NCI-H2029 (cell line): Measurements from ENCODE around the gene UBIAD1.
"Not testable (repeated sequence)": the region's sequence is repeated elsewhere in the genome, so short reads cannot be mapped to it uniquely, and the experiment has no call there.

Source experiments
- DNase-seq: peaks from one replicate; lab custom pipeline; 2025; lab: John Stamatoyannopoulos, UW

UBIAD1 gene

DNA sequence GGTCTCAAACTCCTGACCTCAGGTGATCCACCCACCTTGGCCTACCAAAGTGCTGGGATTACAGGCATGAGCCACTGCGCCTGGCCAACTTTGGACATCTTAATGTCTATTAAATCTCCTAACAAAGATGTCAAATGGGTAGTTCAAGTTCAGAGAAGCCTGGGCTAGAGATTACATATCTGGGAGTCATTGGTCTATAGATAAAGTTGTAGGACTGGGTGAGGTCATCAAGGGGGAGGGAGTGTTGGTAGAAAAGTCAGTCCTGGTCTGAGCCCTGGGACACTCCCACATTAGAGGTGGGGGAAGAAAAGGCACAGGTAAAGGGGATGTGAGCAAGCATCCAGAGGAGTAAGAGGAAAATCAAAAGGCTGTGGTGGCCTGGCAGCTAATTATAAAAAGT, 6.6 kb downstream of the UBIAD1 start:
- DNase-seq = no peak

DNA sequence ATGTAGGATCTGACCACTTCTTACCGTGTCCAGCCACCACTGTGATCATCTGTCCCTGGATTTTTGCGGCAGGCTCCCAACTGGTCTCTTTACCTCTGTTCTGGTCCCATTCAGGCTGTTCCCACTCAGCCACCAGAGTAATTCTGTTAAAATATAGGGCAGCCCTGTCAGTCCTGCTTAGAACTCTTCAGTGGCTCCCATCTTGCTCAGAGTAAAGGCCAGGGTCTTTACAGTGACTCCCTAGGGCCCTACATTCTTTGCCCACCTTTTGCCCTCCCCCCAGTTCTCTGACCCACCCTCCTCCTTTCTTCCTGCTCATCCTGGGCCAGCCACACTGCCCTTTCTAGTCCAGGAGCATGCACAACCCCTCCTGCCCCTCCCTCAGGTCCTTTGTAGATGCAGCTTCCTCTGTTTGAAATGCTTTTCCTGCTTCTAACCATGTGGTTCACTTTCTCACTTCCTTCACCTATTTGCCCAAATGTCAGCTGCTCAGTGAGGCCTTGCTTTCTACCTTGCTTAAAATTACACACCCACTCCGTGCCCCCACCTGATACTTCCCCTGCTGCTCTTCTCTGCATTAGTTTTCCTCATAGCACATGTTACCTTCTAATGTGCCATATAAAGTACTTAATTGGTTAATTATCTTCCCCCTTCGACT, 7.8 kb downstream of the UBIAD1 start:
- no peak for DNase-seq

DNA sequence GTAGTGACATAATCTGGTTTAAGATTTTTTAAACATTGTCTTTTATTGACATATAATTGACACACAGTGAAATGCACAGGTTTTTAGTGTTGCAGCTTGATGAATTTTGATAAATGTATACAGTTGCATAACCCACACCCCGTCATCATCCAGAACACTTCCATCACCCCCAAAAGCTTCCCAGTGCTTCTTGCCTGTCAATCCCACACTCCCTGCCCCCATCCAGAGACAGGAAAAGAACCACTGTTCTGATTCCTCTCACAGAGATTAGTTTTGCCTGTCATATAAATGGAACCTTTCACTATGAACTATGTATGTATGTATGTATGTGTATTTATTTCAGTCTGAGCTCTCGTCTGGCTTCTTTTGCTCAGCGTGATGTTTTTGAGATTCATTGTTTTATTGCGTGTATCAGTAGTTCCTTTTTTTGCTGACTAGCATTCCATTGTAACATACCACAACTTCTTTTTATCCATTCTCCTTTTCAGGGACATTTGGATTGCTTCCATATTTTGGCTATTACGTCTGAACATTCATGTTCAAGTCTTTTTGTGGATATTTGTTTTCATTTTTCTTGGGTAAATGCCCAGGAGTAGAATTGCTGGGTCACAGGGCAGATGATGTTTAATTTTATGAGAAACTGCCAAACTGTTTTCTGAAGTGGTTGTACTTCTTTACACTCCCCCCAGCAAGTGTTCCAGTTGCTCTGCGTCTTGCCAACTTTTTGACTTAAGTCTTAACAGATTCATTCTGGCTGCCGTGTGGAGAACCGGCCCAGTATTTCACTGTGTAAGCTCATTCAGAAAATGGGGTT, 8.7 kb downstream of the UBIAD1 start:
- DNase-seq = no peak

DNA sequence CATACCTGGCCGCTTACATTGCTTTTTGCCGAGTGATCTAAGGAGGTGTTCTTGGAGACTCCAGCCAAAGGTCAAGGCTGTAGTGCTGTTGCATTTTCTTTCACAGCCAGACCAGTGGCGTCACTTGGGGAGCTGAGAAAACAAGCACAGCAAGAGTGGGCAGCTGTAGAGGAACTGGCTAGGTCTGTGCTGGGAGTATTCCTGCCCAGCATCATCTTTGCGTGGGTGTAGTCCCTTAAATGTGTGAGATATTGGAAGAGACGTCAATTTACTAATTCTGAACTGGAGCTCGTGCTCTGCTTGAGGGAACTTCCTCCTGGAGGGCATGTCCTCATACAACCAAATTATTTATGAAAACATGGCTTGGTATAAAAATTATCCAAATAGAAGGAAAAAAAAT, 10.2 kb downstream of the UBIAD1 start:
- no peak for DNase-seq

DNA sequence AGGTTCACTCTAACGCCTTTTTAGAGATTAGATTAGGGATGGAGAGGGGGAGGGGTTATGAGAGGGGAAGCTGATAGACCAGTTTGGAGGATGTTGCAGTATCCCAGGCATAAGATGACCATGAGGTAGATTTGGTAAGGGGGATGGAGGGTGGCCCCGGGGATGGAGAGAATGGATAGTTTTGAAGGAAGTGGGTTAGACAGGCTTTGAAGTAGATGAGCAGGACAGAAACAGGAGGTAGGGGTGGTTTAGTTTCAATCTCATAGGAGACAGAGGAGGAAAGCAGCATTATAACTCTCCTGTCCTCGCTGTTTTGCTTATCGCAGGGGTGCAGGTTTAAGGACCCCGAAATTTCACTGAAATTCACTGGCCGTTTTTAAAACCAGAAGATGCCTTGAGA, 11.8 kb downstream of the UBIAD1 start:
- DNase-seq = no peak

DNA sequence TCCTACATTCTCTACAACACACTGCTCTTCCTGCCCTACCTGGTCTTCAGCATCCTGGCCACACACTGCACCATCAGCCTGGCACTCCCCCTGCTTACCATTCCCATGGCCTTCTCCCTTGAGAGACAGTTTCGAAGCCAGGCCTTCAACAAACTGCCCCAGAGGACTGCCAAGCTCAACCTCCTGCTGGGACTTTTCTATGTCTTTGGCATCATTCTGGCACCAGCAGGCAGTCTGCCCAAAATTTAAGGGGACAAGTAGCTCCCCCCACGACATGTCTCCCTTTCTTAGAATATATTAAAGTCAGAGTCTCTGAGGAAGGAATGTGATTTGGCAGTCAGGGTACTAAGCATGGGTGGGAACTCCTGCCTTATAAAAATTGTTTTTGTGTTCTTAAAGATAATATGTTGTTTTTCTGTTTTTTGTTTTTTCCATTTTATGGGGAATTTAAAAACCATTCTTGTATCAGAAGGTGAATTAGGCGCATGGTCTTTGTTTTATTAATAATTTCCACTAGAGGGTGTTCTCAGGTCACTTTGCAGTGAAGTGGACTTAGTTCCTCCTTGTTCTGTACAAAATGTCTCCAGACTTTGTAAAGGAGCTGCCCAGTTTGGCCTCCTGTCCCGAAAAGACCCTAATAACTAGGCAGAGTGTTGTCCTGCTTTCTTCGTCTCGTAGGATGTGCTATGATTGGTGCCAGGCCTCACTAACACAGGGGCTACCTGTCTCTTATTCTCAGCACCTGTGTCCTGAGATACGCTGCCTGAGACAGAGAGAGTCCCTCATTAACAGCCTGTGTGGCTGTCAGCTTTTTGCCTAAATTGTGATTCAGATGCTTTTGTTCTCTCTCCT, 13.1 kb downstream of the UBIAD1 start:
- no peak for DNase-seq

DNA sequence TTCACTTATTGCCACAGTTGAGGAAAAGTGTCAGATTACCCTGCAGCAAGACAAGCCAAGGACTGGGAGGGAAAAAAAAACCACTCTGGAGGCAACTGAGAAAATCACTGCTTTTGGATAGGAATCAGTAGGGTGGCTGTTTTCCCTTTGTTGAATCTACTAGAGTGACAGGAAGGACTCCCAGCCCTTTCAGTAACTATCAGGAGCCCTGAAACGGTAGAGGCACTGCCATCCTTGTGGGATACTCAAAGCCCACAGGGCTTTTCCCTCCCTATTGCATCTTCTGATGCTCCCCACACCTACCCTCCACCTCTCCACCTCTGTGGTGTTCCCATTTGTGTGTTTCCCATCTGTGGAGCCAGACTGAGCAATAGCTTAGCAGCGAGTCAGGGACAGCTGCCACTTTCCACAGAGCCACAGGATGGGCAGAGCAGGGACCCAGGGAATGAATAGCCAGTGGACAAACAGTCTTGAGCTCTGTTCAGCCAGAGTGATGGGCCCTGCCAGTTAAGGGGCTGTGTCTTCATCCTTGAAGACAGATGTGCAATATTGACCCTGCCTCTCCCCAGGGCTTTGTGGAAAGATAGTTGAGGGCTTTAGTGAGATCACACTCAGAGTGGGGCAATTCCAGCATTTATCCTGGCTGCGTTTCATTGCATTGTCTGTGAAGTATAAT, 13.9 kb downstream of the UBIAD1 start:
- no peak for DNase-seq

DNA sequence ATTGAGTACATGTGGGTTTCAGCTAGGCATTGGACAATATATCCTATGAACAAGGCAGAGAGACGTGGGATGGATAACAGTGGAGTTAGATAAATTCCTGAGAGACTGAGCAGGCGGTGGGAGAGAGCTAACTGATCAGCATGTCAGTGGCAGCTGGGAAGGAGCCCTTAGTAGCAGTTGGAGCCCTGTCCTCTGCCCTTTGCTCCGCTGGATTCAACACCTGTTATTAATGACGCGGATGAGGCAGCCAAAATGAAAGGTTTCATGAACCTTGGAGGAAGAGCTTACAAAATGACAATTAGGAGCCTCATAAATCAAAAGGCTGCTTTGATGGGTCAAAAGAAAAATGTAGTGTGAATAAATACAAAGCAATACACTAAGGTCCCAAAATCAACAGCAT, 16.1 kb downstream of the UBIAD1 start:
- DNase-seq = no peak

DNA sequence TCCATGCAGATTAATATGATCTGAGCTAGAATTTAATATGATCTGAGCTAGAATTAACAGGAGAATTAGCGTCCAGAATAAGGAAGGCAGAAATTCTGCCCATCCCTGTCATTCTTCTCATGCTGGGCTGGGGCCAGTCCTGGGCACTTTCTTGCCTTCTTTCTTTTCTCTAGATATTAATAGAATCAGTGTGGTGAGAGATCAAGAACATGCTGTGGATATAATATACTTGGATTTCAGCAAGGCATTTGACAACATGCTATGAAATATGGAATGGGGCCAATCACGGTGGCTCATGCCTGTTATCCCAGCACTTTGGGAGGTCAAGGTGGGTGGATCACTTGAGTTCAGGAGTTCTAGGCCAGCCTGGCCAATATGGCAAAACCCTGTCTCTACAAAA, 18.1 kb downstream of the UBIAD1 start:
- DNase-seq = no peak

DNA sequence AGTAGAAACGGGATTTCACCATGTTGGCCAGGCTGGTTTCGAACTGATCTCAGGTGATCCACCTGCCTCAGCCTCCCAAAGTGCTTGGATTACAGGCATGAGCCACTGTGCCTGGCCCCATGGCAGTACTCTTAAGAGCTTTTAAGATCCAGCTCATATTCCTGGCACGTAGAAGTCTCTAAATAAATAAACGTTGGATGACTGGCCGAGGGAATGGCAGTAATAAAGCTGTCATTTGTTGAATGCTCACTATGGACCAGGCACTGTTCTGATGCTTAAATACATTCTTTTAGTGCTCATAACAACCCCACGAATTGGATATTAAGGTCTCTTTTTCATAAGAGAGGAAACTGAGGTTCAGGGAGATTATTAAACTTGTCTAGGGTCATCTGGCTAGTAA, 20.9 kb downstream of the UBIAD1 start:
- no peak for DNase-seq

DNA sequence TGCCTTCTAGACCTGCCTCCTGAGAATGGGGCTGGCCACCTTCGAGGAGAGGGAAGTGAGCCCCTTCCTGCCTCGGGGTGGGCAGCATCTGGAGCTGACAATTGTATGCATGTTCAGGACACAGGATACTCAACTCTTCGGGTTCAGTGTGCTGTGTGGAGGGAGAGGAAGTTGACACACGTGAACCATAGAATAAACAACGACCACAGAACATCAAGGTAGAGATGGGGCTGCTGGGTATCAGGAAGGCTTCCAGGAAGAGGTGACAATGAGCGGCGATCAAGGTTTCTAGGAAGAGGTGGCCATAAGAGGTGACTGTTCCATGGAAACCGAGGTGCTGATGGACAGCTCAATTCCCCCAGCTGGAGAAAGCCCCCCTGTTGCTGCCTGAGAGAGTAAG, 22.0 kb downstream of the UBIAD1 start:
- DNase-seq = no peak

DNA sequence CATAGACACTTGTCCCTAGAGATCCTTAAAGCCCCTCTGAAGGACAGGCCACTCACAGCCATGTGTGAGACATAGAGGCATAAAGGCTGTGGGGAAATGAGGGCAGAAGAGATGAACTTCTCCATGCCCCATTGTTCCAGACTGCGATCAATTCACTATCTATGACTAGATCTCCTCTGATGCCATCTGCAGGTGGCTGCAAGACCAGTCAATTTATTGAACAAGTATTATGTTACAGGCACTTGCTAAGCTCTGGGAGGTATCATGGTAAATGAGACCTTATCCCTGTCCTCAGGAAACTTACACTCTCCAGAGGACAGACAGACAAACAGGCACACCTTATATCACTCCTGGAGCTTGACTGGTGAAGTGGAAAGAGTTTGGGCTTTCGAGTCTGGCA, 22.9 kb downstream of the UBIAD1 start:
- DNase-seq = no peak

DNA sequence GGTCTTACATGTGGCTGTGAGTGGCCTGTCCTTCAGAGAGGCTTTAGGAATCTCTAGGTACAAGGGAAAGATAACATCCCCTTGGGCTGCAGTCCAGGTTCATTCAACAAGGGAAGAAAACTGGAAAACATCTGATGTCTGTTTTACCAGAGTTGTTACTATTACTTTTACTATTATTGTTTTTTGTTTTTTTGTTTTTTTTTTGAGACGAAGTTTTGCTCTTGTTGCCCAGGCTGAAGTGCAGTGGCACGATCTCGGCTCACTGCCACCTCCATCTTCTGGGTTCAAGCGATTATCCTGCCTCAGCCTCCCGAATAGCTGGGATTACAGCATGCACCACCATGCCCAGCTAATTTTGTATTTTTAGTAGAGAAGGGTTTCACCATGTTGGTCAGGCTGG, 24.8 kb downstream of the UBIAD1 start:
- not testable (repeated sequence) for DNase-seq

DNA sequence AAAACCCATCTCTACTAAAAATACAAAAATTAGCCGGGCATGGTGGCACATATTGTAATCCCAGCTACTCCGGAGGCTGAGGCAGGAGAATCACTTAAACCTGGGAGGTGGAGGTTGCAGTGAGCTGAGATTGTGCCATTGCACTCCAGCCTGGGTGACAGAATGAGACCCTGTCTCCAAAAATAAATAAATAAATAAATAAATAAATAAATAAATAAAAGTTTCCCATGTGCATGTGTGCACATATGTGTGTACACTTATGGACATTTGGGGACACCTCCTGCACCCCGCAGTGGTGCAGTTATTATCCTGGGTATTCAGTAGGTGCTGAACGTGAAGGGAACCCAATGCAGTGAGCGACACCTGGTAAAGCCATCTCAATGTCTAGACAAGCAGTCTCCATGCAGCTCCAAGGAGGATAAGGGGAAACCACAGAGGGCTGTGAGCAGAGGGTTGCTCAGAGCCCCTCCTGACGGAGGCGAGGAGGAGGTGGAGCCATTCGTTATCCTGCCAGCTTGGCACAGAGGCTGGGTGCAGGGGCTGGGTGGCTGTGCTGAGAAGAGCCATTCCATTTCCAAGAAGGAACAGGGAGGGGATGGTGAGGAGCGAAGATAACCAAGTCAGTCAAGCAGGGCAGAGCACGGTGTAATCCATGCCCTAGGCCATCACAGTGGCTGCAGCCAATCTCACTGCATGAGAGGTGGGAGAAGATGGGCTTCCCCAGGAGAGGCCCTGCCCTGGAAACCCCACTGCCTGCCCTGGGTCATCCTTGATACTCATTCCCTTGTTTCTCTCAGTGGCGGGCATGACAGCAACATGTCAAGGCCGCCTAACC, 25.6 kb downstream of the UBIAD1 start:
- DNase-seq = no peak

DNA sequence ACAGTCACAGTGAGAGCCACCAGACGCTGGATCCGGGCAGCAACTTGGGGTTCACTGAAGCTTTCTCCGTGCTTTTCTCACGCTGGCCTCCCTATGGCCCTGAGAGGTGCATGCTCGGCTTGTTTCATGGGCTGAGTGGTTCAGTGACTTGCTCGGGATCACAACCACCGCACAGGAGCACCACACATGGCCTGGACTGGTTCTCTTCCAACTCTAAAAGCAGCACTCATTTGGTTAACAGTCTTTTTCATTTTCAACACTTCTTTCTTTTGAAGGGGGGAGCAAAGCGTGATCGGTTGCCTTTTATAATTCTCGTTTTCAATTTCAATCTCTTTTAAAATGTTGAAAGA, 26.2 kb downstream of the UBIAD1 start:
- DNase-seq = no peak

DNA sequence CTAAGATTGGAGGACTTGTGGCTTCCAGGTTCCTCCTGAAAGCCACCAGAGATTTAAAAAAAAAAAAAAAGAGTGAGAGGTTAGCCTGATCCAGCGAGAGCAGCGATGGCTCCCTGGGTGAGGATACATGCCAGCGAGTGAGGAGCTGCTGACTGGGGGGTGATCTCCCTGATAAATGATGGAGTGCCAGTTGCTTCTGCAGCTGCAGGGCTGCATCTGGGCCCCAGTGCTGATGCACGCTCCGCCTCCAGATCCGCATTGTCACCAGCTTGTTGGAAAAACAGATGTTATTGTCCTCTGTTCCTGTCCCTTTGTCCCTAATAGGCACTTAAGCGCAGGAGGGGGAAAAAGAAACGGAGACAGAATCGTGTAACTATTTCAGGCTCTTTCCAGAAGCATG, 28.6 kb downstream of the UBIAD1 start:
- no peak for DNase-seq

DNA sequence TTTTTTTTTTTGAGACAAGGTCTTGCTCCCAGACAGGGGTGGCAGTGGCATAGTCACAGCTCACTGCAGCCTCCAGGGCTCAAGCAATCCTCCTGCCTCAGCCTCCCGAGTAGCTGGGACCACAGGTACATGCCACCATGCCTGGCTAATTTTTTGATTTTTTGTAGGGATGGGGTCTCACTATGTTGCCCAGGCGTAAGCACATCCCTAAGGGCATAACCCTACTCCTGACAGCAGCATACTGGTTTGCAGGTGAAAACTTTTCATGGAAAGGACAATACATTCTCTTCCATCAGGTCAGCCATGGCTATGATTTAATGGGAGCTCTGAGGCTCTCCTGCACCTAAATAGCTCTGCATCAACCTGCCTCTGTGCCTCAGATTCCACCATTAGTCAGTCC, 29.4 kb downstream of the UBIAD1 start:
- DNase-seq = no peak

DNA sequence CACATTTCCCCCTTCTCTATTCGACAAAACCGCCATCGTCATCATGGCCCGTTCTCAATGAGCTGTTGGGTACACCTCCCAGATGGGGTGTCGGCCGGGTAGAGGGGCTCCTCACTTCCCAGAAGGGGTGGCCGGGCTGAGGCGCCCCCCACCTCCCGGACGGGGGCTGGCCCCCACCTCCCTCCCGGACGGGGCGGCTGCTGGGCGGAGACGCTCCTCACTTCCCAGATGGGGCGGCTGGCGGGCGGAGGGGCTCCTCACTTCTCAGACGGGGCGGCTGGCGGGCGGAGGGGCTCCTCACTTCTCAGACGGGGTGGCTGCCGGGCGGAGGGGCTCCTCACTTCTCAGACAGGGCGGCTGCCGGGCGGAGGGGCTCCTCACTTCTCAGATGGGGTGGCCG, 32.5 kb downstream of the UBIAD1 start:
- not testable (repeated sequence) for DNase-seq

DNA sequence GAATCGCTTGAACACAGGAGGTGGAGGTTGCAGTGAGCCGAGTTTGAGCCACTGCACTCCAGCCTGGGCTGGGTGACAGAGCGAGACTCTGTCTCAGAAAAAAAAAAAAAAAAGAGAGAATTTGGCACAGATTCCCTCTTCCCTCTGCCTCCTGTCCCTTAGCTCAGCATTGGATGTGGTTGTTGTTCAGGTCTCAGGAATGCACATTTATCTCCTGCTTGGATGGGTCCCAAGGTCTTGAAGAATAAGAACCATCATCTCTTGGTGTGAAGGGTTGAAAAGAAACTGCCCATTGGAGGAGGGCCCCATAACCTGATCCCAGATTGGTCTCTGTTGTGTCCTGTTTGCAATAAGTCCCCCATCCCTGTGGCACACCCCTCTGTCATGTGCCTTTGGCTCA, 34.9 kb downstream of the UBIAD1 start:
- no peak for DNase-seq

DNA sequence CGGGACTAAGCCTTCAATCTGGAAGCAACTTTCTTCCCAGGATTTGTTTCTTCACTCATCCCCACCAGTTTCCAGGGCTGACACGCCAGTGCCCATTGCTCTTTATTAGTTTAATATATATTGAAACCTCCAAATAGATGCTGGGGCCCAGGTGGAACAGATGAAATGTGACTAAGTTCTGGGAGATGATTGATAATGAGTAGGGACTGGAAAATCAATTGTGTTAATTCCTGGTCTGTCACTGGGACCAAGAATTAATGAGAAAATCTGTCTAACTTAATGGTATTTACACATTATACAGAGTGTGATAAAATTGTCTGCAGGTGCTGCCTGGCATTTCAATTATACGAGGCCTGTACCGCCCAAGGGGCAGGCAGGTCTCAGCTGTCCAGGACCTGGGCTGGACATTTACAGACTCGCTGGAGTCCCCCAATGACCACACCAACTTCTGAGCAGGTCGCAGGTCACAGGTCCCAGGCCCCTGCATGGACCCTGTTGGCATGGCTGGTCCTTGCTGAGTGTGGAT, 35.8 kb downstream of the UBIAD1 start:
- DNase-seq = no peak

DNA sequence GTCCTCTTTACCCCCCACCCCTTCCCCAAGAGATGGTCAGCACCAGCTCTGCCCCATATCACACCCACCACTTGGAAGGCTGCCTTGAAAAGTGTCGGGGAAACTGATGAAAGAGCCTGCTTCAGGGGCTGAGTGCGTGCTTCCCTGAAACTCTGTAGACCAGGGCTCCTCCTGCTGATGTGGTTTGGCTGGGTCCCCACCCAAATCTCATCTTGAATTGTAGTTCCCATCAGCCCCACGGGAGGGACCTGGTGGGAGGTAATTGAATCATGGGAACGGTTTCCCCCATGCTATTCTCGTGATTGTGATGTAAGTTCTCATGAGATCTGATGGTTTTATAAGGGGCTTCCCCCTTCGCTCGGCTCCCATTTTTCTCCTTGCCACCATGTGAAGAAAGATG, 36.4 kb downstream of the UBIAD1 start:
- DNase-seq = no peak
